Posterior cingulate gyrus (tissue), 11 donors: ENCODE measurements around the gene PIAS4.

Experiments used
- DNase-seq, 10 donors: peaks; one replicate each; pipeline versions ENCODE4 v3.0.0 to v3.0.0-alpha.2; 2020 to 2021; ENCODE audit warnings: mixed read lengths in 3 of 10
- intact Hi-C: fragments of 100-400 bp; cut with DNase I; formaldehyde crosslinking; loops from one replicate; pipeline ENCODE4 v1.15.1; 2023

Gene PIAS4

DNA sequence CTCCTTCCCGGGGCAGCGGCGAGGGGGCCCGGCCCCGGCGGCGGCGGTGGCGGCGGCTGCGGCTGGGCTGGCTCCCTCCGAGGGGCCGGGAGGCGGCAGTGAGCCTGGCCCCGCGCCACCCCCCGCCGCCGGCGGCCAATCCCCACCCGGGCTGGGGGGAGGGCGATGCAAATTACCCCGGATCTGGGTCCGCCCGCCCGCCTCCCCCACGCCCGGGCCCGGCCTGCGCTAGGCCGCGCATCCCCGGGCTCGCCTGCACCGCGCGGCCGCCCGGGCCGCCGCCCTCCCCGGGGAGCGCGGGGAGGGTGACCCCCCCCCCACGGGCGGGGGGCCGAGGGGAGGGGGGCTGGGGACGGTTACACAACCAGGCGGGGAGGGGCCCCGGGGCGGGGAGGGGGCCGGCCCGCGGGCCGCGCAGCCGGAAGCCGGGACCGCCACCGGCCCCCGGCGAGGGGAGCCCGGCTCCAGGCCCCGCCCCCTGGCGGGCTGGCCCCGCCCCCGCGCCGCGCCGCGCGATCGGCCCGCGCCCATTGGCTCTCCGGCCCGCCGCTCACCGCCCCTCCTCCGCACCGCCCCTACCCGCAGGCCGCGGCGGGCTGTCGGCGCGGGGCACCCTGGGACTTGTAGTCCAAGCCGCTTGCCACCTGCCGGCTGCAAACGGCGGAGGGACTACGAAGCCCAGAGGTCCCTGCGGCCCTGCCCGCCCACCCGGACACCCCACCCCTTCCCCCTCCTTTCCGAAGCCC, 58.1 kb downstream of the PIAS4 start:
- DNase-seq: peak; percentile 91 to 100 (median 98)
- intact Hi-C loops: loop anchor here (5.0 kb wide), 2 partner anchors 57 to 73 kb away; partner anchors contain the start of gene MAP2K2

DNA sequence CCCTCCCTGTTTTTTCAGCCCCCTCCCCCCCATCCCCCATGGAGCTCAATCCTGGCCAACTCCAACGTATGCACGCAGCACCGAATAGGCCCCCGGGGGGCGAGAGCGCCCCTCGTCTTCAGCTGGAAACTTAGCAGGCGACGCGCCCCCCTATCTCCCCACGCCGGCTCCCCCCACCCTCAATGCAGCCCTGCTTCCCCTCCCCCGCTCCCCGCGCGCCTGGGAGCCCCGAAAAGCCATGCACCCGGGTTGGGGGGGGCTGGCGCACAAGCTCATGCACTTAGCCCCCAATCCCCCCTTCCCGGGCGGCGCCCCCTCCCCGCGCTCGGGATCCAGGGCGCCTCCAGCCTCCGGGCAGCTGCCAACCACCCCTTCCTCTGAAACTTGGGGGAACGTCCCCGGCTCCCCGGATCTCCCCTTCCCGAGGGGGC, 58.7 kb downstream of the PIAS4 start:
- peak in 7 of 10 donors; percentile 49 to 94 (median 69) for DNase-seq
- intact Hi-C loops: loop anchor here (5.0 kb wide), 2 partner anchors 56 to 74 kb away; partner anchors contain the start of gene MAP2K2

DNA sequence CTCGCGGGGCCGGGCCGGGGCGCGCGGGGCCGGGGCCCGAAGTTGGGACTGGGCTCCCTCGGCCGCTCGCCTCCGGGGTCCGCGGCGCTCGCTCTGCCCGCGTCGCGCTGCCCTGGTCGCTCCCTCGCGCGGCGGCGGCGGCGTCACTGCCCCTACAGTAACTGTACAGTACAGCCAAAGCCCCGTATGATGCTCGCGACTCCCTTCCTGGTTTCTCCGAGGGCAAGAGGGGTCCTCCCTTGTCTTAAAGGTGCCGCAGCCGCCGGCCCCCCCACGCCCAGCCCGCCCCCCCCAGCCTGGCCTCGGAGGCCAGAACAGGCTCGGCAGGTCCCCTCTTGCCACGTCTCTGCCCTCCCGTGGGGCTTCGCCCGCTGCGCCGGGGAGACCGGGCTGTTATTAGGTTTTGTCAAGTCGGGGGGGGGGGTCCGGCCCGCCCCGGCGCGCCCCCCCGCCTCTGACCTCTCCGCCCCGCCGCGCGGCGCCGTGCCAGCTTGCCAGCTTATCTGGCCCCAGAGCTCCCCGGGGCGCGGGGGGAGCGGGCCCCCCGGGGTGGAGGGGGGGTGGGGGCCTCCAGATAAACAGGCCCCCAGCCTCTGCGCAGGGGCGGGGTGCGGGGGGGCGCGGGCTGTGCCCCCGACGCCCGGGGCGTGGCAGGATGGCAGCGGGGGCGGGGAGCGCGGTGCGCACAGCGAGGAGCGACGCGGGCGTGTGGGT, 59.3 kb downstream of the PIAS4 start, which contains the start of gene ZBTB7A:
Gene ZBTB7A, minus strand, starts transcription at position 218 of the 714 bp plus-strand sequence. CDS start 11,667 bp downstream, outside the sequence.
- intact Hi-C loops: loop anchor here (1.0 to 5.0 kb wide), 3 partner anchors 55 to 75 kb away; partner anchors contain the start of genes MAP2K2 and PIAS4
- DNase-seq: peak in 8 of 10 donors; percentile 50 to 96 (median 76)

DNA sequence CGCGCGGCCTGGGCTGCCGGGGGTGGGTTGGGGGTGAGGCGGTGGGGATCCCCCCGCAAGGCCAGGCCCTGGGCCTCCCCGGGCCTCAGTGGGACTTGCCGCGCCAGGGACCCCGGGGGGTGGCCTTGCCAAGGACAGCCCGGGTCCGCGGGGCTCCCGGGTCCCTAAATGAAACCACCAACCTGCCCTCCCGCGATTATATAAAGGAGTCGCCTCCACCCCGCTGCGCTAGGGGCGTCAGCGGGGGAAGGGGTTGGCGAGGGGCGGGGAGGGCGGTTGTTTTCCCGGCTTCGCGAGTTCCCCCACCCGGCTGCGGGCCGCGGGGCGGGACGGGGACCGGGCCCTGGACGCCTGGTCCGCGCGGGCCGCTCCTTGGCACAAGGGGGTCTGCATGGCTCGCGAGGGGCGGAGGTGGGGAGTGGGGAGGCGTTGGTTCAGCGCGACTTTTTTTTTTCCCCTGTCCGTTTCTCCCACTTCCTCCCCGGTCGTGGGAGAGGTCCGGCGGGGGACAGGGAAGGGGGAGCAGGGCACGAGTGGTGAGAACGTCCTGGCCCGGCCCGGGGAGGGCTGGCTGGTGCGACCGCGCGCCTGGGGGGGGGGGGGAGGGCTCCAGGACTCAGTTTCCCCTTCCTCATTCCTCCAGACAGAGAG, 60.0 kb downstream of the PIAS4 start:
- peak in 3 of 10 donors; percentile 78 to 87 (median 85) for DNase-seq
- intact Hi-C loops: loop anchor here (1.0 to 5.0 kb wide), 3 partner anchors 55 to 75 kb away; partner anchors contain the start of genes MAP2K2 and PIAS4

DNA sequence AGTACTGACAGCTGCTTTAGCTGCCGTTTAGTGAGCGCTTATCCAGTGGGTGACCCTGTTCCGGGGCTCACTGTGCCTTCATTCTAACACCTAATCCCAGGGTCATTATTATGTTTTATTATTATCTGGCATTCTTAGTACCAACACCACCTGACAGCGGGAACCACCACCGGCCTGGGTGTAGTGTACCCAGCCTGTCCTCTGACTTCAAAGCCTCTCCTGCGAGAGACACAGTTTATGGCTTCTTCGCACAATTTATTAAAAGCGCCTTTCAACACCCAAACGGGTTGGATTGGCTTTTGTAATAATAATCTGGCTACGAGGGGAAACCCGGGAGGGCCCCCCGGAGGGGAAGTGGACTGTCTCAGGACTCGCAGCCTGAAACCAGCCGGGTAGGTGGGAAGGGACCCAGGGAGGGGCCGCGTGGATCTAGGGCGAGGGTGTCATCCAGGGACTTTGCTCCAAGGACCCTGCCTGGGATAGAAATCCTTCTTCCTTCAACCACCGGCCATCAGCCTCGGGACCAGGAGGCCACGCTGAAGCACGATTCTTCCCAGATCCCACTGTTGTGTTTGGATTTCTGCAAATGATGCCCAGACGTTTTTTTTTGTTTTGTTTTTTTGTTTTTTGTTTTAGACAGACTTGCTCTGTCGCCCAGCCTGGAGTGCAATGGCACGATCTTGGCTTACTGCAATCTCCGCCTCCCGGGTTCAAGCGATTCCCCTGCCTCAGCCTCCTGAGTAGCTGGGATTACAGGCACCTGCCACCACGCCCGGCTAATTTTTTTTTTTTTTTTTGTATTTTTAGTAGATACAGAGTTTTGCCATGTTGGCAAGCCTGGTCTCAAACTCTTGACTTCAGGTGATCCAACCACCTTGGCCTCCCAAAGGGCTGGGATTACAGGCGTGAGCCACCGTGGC, 60.8 kb downstream of the PIAS4 start:
- DNase-seq: peak in 2 of 10 donors; percentile 71 to 88
- intact Hi-C loops: loop anchor here (5.0 kb wide), 2 partner anchors 54 to 76 kb away; partner anchors contain the start of gene MAP2K2

DNA sequence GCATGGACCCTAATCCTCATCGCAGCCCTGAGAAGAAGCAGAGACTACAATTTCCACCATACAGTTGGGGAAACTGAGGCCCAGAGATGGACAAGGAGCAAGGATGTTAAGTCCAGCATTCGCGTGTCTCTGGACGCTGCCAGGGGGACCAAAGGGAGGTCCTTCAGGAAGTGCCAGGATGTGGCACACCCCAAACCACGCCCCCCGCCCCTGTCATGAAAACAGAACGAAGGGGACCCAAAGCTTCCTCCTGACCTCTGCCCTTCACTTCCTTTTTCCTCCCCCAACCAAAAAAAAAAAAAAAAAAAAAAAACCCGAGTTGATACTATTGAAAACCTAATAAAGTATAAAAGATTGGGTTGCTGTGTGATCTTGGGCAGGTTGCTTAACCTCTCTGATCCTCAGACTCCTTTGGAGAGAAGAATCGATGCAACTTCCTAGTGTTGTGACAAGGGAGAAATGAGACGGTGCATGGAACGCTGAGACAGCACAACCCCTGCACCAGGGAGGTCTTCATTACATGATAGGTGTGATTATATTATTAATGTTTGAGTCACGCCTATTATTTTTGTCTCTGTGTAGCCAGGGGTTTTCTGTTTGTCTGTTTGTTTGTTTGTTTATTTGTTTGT, 61.9 kb downstream of the PIAS4 start:
- intact Hi-C loops: loop anchor here (5.0 kb wide), 2 partner anchors 53 to 77 kb away; partner anchors contain the start of gene MAP2K2
- DNase-seq: peak in 1 of 10 donors; percentile 61

DNA sequence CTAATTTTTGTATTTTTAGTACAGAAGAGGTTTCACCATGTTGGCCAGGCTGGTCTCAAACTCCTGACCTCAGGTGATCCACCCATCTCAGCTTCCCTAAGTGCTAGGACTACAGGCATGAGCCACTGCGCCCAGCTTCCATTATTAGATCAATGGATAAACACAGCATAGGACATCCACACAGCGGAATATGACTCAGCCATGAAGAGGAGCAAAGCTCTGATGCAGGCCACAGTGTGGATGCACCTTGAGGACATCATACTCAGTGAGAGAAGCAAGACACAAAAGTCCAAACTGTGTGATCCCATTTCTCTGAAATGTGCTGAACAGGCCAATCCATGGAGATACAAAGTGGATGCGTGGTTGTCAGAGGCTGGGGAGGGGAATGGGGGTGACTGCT, 64.1 kb downstream of the PIAS4 start:
- DNase-seq: no peak
- intact Hi-C loops: no loop called here

DNA sequence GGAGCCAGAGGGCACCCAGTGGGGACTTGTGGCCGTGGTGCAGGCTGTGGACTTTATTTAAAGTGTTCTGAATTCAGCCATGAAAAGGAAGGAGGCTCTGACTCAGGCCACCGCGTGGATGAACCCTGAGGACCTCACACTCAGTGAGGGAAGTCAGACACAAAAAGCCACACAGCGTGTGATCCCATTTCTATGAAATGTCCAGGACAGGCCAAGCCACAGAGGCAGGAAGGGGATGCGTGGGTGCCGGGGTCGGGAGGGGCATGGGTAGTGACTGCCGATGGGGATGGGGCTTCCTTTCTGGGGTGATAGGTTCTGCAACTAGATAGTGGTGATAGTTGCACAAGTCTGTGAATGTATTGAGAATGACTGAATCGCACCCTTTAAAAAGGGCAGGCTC, 67.8 kb downstream of the PIAS4 start:
- intact Hi-C loops: no loop called here
- peak in 1 of 10 donors; percentile 66 for DNase-seq

DNA sequence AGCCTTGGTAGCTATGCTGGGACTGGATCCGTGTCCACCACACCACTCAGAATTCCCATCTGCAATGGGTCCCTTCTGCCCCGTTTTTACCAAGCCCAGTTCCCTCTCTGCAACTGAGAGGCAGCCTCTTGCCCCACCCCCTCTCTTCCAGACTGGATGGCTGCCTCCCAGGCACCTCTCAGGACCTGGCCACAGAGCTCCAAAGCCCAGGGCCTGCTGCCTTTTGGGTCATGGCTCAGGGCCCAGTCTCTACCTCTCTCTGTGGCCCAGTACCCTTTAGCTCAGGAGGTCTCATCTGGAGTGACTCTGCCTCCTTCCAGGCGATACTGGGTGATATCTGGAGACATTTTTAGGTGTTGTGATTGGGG, 69.5 kb downstream of the PIAS4 start:
- DNase-seq: peak in 2 of 10 donors; percentile 5 to 80
- intact Hi-C loops: no loop called here

DNA sequence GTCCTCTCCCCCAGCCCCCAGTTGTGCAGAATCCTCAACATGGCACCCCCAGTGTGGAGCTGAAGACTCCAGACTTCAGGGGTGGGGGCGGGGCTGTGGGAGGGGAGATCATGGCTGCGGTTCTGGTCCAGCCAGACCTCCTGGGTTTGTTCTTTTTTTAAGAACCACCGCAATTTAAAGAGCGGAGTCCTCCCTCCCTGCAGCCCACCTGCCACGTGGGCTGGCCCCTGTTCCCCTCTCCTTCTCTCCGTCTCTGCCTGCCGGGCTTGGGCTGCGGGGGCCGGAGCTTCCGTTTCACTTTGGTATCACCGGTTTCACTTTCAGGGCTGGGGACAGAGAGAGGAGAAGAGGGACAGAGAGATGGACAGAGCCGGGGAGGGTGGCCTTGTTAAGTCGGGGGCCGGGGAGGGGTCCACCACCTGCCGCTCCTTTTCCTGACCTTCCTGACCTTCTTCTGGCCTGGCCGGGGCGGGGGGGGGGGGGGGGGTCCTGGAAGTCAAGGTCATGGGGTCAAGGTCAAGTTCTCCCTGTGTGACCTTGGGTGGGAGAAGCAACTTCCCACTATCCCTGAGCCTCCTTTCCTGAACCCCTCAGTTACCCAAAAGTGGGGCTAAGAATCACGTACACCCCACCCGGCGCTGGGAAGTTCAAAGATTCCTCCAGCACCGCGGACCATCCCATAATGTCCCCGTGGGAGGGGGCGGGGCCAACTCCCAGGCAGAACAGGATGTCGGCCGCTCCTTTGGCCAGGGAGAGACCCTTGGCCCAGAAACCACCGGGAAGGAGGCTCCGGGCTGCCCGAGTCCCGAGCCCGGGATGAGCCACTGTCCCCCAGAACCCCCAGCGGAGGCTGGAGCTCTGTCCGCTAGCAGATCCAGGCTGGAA, 70.5 kb downstream of the PIAS4 start:
- intact Hi-C loops: no loop called here
- peak in 3 of 10 donors; percentile 10 to 78 (median 78) for DNase-seq

DNA sequence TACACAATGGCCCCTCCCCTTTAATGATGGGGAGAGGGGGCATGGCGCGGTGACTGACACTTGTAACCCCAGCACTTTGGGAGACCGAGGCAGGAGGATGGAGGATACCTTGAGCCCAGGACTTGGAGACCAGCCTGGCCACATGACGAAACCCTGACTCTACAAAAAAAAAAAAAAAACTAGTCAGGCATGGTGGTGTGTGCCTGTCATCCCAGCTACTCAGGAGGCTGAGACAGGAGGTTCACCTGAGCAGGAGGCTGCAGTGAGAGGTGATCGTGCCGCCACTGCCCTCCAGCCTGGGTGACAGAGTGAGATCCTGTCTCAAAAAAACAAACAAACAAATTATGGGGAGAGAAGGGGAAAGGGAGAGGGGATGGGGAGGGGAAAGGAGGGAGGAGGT, 72.9 kb downstream of the PIAS4 start:
- intact Hi-C loops: no loop called here

DNA sequence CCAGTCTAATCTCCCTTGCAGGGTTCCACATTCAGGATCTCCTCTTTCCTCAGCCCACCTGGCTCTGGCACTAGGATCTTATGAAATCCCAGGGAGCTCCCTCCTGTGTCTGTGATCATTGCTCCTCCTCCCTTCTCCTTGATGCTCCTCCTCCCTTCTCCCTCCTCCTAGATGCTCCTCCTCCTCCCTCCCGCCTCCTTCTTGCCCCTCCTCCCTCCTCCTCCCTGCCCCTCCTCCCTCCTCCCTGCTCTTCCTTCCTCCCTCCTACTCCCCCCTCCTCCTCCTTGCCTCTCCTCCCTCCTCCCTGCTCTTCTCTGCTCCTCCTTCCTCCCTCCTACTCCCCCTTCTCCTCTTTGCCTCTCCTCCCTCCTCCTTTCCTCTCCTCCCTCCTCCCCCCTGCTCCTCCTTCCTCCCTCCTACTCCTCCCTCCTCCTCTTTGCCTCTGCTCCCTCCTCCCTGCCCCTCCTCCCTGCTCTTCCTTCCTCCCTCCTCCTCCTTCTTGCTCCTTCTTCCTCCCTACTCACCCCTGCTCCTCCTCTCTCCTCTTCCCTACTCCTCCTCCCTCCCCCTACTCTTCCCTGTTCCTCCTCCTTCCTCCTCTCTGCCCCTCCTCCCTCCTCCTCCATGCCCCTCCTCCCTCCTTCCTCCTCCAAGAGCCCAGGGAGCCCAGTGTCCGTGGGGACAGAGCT, 74.0 kb downstream of the PIAS4 start:
- intact Hi-C loops: no loop called here
- DNase-seq: no peak

More for the DNA sequence above, 72.9 kb downstream of the PIAS4 start:
- DNase-seq: no peak

DNA sequence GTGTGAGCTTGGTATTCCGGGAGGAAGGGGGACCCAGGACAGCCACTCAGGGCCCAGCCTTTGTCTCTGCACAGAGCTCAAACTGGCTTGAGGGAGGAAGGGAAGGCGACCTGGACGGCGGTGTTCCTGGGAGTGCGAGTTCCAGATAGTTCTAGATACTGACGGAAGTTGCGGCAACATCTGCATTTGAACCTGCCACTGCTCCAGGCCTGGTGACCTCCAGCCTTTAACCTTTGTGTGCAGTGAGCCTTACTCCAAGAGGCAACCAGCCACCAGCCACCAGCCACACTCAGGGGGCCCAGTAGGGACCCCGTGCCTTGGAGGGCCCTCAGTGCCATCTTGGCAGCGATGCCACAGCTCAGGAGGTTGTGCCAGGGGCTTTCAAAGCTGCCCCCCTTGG, 74.6 kb downstream of the PIAS4 start:
- intact Hi-C loops: no loop called here
- DNase-seq: no peak

DNA sequence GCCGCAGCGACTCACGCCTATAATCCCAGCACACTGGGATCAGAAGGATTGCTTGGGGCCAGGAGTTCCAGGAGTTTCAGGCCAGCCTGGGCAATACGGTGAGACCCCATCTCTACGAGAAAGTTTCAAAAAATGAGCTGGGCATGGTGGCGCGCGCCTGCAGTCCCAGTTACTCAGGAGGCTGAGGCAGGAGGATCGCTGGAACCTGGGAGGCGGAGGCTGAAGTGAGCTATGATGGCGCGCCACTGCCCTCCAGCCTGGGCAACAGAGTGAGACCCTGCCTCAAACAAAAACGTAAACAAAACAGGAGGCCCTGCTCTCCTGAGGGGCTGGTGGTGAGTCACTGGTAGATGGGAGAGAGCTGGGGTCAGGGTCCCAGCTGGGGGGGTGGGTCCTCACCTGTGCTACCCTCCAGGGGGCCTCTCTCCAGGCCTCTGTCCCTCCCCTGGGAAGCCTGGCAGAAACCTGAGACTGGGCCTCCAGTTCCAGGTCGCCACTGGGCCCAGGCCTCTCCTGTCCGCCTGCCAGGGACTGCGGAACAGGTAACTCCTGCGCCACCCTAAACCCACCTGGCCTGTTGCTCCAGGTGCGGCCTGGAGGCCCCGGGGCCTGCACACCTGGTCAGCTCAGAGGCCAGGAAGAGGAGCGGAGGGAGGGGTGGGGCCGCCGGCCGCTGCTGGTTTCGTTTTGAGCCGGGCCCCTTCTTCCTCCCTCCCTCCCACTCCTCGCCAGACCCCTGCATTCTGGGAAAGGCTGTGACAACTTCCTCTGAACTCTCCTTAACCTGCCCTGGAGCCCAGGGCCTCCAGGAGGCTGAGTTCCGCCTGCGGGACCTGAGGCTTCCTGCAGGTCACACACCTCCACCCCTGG, 76.4 kb downstream of the PIAS4 start:
- intact Hi-C loops: no loop called here
- no peak for DNase-seq

DNA sequence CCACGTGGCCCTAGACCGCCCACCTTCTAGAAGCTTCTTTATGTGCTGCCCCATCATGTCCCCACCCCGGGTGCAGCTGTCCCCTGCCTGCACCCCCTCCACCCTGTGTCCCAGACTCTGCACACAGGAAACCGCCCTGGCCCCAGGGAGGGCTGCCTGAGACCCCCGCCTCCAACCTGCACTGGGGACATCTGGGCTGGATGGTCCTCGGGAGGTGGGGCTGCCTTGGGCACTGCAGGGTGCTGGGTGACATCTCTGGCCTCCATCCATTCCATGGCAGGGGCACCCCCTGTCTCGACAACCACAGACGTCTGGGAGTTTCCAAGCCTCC, 77.0 kb downstream of the PIAS4 start:
- no peak for DNase-seq
- intact Hi-C loops: no loop called here

DNA sequence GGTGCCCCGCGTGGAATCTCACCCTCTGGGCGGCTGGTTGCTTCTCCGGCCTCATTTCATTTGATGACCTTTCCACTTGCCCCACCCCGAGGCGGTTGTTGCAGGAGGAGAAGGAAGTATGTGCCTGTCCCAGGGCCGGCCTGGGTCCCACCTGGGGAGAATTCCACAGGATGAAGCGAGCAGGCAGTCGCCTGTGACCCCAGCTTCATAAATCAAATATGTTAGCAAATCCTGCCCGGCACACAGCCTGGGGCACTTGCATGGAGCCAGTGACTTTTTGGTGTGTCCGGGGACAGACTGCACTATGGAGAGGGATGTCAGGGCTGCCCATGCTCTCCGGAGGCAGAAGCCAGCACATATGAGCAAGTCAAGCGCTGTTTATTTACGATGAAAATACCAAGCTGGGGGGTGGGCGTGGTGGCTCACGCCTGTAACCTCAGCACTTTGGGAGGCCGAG, 78.9 kb downstream of the PIAS4 start:
- intact Hi-C loops: no loop called here
- DNase-seq: no peak
